Liver (tissue), 9 donors: Measurements from ENCODE around the gene PALLD. TPM values are rescaled to one million over a fixed set of nuclear protein-coding genes. Genes with fewer than 3 reads are reported as not detected.

Experiments
- DNase-seq: peaks from one replicate; pipeline ENCODE4 v3.0.0-alpha.2; 2017; ENCODE audit warnings: low spot score
- H3K27ac ChIP-seq, 2 donors: one replicate each; pipeline ENCODE4 v1.7.0; 2013; ENCODE audit warnings: inconsistent platforms in 2 of 2, low read length in 2 of 2, control low read depth in 1 of 2, low read depth in 1 of 2, mild to moderate bottlenecking in 1 of 2
- H3K27me3 ChIP-seq, 4 donors: one replicate each; pipeline versions ENCODE4 v1.6.1 to v1.7.0; 2013; ENCODE audit warnings: low read length in 3 of 4, inconsistent platforms in 1 of 4, mild to moderate bottlenecking in 1 of 4, moderate library complexity in 1 of 4; ENCODE audit not compliant: control insufficient read depth in 4 of 4, insufficient read depth in 4 of 4
- H3K36me3 ChIP-seq, 4 donors: one replicate each; pipeline versions ENCODE4 v1.6.1 to v1.7.0; 2013; ENCODE audit warnings: low read length in 3 of 4, mild to moderate bottlenecking in 3 of 4, low read depth in 1 of 4, moderate library complexity in 1 of 4; ENCODE audit not compliant: control insufficient read depth in 4 of 4, insufficient read depth in 3 of 4
- H3K4me1 ChIP-seq, 4 donors: one replicate each; pipeline versions ENCODE4 v1.6.1 to v1.7.0; 2013; ENCODE audit warnings: low read length in 3 of 4, mild to moderate bottlenecking in 3 of 4, moderate library complexity in 1 of 4; ENCODE audit not compliant: control insufficient read depth in 4 of 4, insufficient read depth in 4 of 4
- H3K4me3 ChIP-seq, 3 donors: one replicate each; pipeline versions ENCODE4 v1.6.1 to v1.7.0; 2013; ENCODE audit warnings: low read length in 3 of 3, control low read depth in 1 of 3, low read depth in 1 of 3, mild to moderate bottlenecking in 1 of 3
- H3K9ac ChIP-seq, 2 donors: one replicate each; pipeline ENCODE4 v1.7.0; 2013; ENCODE audit warnings: low read length in 2 of 2, mild to moderate bottlenecking in 2 of 2, moderate library complexity in 2 of 2, control low read depth in 1 of 2, low read depth in 1 of 2
- H3K9me3 ChIP-seq, 4 donors: one replicate each; pipeline versions ENCODE4 v1.6.1 to v1.7.0; 2013; ENCODE audit warnings: low read length in 3 of 4; ENCODE audit not compliant: control insufficient read depth in 4 of 4
- ATF3 ChIP-seq: IDR thresholded peaks from 2 replicates; pipeline ENCODE4 v1.6.1; 2016; ENCODE audit warnings: antibody characterized with exemption
- CTCF ChIP-seq: fragments of 150-350 bp; IDR thresholded peaks from 2 replicates; pipeline ENCODE4 v1.5.1; 2017; ENCODE audit warnings: improper control_type of control experiment, low read depth, low read length; ENCODE audit not compliant: missing input control
- EGR1 ChIP-seq, 2 donors: IDR thresholded peaks; 2 replicates each; pipeline ENCODE4 v1.6.1; 2016 to 2018; ENCODE audit warnings: antibody characterized with exemption in 2 of 2, low read depth in 2 of 2
- FOXA1 ChIP-seq: IDR thresholded peaks from 2 replicates; pipeline ENCODE4 v1.6.1; 2016; ENCODE audit warnings: antibody characterized with exemption
- HNF4G ChIP-seq: IDR thresholded peaks from 2 replicates; pipeline ENCODE4 v1.6.1; 2016; ENCODE audit warnings: antibody characterized with exemption
- JUND ChIP-seq, 2 donors: IDR thresholded peaks; 2 replicates each; pipeline ENCODE4 v1.6.1; 2016; ENCODE audit warnings: antibody characterized with exemption in 2 of 2
- MAX ChIP-seq: IDR thresholded peaks from 2 replicates; pipeline ENCODE4 v1.6.1; 2016; ENCODE audit warnings: antibody characterized with exemption
- NR2F2 ChIP-seq: IDR thresholded peaks from 2 replicates; pipeline ENCODE4 v1.6.1; 2016; ENCODE audit warnings: antibody characterized with exemption
- RAD21 ChIP-seq, 2 donors: IDR thresholded peaks; 2 replicates each; pipeline ENCODE4 v1.6.1; 2016; ENCODE audit warnings: antibody characterized with exemption in 2 of 2, mild to moderate bottlenecking in 2 of 2
- RXRA ChIP-seq, 2 donors: IDR thresholded peaks; 2 replicates each; pipeline ENCODE4 v1.6.1; 2017 to 2018; ENCODE audit warnings: antibody characterized with exemption in 2 of 2, mild to moderate bottlenecking in 1 of 2
- SP1 ChIP-seq: IDR thresholded peaks from 2 replicates; pipeline ENCODE4 v1.6.1; 2018; ENCODE audit warnings: antibody characterized with exemption, mild to moderate bottlenecking
- YY1 ChIP-seq: IDR thresholded peaks from 2 replicates; pipeline ENCODE4 v1.6.1; 2016; ENCODE audit warnings: antibody characterized with exemption, mild to moderate bottlenecking
- ZBTB33 ChIP-seq: IDR thresholded peaks from 2 replicates; pipeline ENCODE4 v1.6.1; 2016; ENCODE audit warnings: antibody characterized with exemption
- WGBS: extraction: QIAGEN DNeasy Blood & Tissue Kit; methylation state at CpG from one replicate; pipeline ENCODE4 v1.1.7; 2013; 5-methylcytosine and 5-hydroxymethylcytosine counted together
- polyA plus RNA-seq, 2 donors: library from polyadenylated mRNA; stranded (reverse) in 1 of 2; unstranded in 1 of 2; fragments of 200-250 nt in 1 of 2; fragments of >200 nt in 1 of 2; fragmentation: Nextera tagmentation in 1 of 2; extraction: Ambion mirVana in 1 of 2; gene quantifications; one replicate each; pipeline versions ENCODE4 v1.2.1 to v1.2.3, GENCODE V29; 2013 to 2015
- total RNA-seq, 2 donors: library from RNA; depleted of rRNA; stranded (reverse); fragments of >200 nt; gene quantifications; one replicate each; pipeline ENCODE4 v1.2.3, GENCODE V29; 2014
- donor health status: healthy.
- donor health status: healthy.
- donor health status: healthy.
- donor health status: healthy.
- donor health status: healthy.

PALLD gene
- total and polyA plus RNA-seq, 4 donors, result 9.0 to 26.3 (median 14.7) TPM

GRCh38 chr4:168900080-168900479 is 403.2 kb downstream of the PALLD start:
- no peaks in the 10 kb centered on the region for H3K9me3 ChIP-seq
- no peaks in the 10 kb centered on the region for H3K27me3 ChIP-seq
- no peak for TF ChIP-seq CTCF
- TF ChIP-seq YY1, result no peak
- TF ChIP-seq ZBTB33, result no peak
- no peak for TF ChIP-seq HNF4G
- no peak for TF ChIP-seq JUND (IDR thresholded peaks at IDR 0.05)
- TF ChIP-seq RXRA (IDR thresholded peaks at IDR 0.05), result no peak
- no peak for TF ChIP-seq MAX
- no peak for TF ChIP-seq FOXA1
- no peak for TF ChIP-seq RAD21 (IDR thresholded peaks at IDR 0.05)
- TF ChIP-seq ATF3, result no peak
- 97% methylated on average over 2 of the region's 2 CpGs for WGBS
- H3K27ac ChIP-seq, result no peak overlapping the region
- DNase-seq, result no peak
- peaks cover 0 to 15% (median 6%) of the 10 kb centered on the region in 4 donors for H3K36me3 ChIP-seq
- H3K9ac ChIP-seq, result no peak overlapping the region
- no peak overlapping the region for H3K4me3 ChIP-seq
- no peaks in the 10 kb centered on the region for H3K4me1 ChIP-seq

GRCh38 chr4:168907119-168907698 is 410.4 kb downstream of the PALLD start:
- H3K9ac ChIP-seq, result no peak overlapping the region
- DNase-seq, result no peak
- no peaks in the 10 kb centered on the region for H3K27me3 ChIP-seq
- TF ChIP-seq EGR1 (IDR thresholded peaks at IDR 0.05; ENCODE audit: low read depth in 2 of 2), result no peak
- H3K9me3 ChIP-seq, result no peaks in the 10 kb centered on the region
- no peak overlapping the region for H3K27ac ChIP-seq
- H3K4me1 ChIP-seq, result no peaks in the 10 kb centered on the region
- H3K36me3 ChIP-seq, result peaks cover 0 to 12% (median 3%) of the 10 kb centered on the region in 4 donors
- 92% methylated on average over 2 of the region's 2 CpGs for WGBS
- H3K4me3 ChIP-seq, result no peak overlapping the region

GRCh38 chr4:168908093-168908492 is 411.2 kb downstream of the PALLD start:
- H3K36me3 ChIP-seq, result peaks cover 0 to 15% (median 3%) of the 10 kb centered on the region in 4 donors

More at GRCh38 chr4:168908093-168908492, 411.2 kb downstream of the PALLD start:
- WGBS, result 98% methylated on average over 1 of the region's 1 CpG
- Histone ChIP-seq H3K9ac (no peak overlapping the region), H3K27me3 (no peaks in the 10 kb centered on the region), H3K9me3 (no peaks in the 10 kb centered on the region), H3K4me1 (no peaks in the 10 kb centered on the region), H3K4me3 (no peak overlapping the region), H3K27ac (no peak overlapping the region)
- DNase-seq, result no peak
- TF ChIP-seq NR2F2 (no peak), ZBTB33 (no peak), SP1 (no peak), JUND (IDR thresholded peaks at IDR 0.05) (no peak)
